Large intestine (tissue), 3 donors: ENCODE results near the gene RNF11. TPM values are rescaled to one million over a fixed set of nuclear protein-coding genes. Genes with fewer than 3 reads are reported as not detected.
"Not testable (repeated sequence)": the region's sequence is repeated elsewhere in the genome, so short reads cannot be mapped to it uniquely, and the experiment has no call there.

Experiments used
- DNase-seq, 2 donors: peaks; one replicate each; pipeline versions ENCODE4 v3.0.0 to v3.0.0-alpha.2; 2013
- H3K27ac ChIP-seq: one replicate; pipeline ENCODE4 v1.5.1; 2013; ENCODE audit warnings: low read length
- H3K27me3 ChIP-seq: 2 replicates; pipeline ENCODE4 v1.6.1; 2013; ENCODE audit warnings: low read length; ENCODE audit not compliant: control insufficient read depth, insufficient read depth
- H3K36me3 ChIP-seq: 2 replicates; pipeline ENCODE4 v1.6.1; 2013; ENCODE audit warnings: low read length; ENCODE audit not compliant: control insufficient read depth, insufficient read depth
- H3K4me1 ChIP-seq: one replicate; pipeline ENCODE4 v1.6.1; 2013; ENCODE audit warnings: low read length; ENCODE audit not compliant: control insufficient read depth, insufficient read depth
- H3K4me3 ChIP-seq: one replicate; pipeline ENCODE4 v1.5.1; 2013; ENCODE audit warnings: low read length
- H3K9me3 ChIP-seq: one replicate; pipeline ENCODE4 v1.6.1; 2013; ENCODE audit warnings: mild to moderate bottlenecking, low read depth, low read length, moderate library complexity; ENCODE audit not compliant: control insufficient read depth
- WGBS: methylation state at CpG from one replicate; pipeline ENCODE4 v1.1.5; 2013; ENCODE audit warnings: low lambda C conversion rate; ENCODE audit not compliant: insufficient coverage; 5-methylcytosine and 5-hydroxymethylcytosine counted together
- polyA plus RNA-seq: library from polyadenylated mRNA; unstranded; fragments of 120-200 nt; gene quantifications from one replicate; pipeline ENCODE4 v1.2.1, GENCODE V29; 2013

The RNF11 gene
- polyA plus RNA-seq, 1 donor: 80.0 TPM

DNA sequence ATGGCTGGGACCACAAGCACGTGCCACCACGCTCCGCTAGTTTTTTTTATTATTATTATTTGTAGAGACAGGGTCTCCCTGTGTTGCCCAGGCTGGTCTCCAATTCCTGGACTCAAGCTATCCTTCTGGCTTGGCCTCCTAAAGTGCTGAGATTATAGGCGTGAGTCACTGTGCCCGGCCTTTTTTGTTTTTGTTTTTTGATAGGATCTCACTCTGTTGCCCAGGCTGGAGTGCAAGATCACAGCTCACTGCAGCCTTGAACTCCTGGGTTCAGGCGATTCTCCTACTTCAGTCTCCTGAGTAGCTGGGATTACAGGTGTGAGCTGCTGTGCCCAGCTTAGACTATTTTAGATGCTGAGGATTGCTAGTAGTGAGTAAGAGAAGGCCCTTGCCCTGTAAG is 11.8 kb upstream of the RNF11 start:
- Histone ChIP-seq H3K27me3 (no peaks in the 10 kb centered on the region), H3K36me3 (no peaks in the 10 kb centered on the region), H3K4me1 (no peaks in the 10 kb centered on the region), H3K27ac (no peak overlapping the region), H3K9me3 (no peaks in the 10 kb centered on the region), H3K4me3 (no peak overlapping the region)
- no peak for DNase-seq
- no CpG with 5 or more reads among the region's 6 CpGs for WGBS

DNA sequence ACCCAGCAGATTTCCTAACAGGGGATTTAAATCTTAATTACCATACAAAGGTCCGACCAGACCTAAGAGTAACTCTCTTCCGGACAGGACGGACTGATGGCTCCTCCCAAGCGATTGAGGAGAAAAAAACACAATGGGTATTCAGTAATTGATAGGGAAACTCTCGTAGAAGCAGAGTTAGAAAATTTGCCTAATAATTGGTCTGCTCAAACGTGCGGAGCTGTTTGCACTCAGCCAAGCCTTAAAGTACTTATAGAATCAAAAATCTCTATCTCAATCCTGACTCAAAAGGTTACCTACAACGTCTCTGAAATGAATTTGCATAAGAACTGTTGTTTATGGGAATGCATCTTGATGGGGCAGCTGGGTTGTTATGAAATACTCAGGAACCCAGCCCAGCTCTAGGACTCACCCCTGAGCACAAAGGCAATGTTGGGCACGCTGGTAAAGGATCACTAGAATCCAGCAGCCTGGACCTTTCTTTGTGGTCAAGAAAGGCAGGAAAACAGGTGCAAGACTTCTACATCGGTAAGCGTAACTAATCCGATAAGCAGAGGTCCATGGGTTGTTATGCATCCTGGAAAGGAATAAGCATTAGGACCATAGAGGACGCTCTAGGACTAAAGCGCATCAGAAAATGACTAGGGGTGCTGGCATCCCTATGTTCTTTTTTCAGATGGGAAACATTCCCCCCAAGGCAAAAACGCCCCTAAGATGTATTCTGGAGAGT is 8.7 kb upstream of the RNF11 start:
- not testable (repeated sequence) for H3K27me3 ChIP-seq, DNase-seq, H3K9me3 ChIP-seq, H3K27ac ChIP-seq, H3K36me3 ChIP-seq, H3K4me1 ChIP-seq, H3K4me3 ChIP-seq
- 100% methylated on average over 1 of the region's 15 CpGs for WGBS

- not testable (repeated sequence) for H3K27ac ChIP-seq, DNase-seq, H3K4me1 ChIP-seq, H3K36me3 ChIP-seq, H3K4me3 ChIP-seq, H3K9me3 ChIP-seq, H3K27me3 ChIP-seq
- WGBS: 70% methylated on average over 2 of the region's 11 CpGs
These were observed 7.6 kb upstream of the RNF11 start for GRCh38 chr1:51228471-51228870.

DNA sequence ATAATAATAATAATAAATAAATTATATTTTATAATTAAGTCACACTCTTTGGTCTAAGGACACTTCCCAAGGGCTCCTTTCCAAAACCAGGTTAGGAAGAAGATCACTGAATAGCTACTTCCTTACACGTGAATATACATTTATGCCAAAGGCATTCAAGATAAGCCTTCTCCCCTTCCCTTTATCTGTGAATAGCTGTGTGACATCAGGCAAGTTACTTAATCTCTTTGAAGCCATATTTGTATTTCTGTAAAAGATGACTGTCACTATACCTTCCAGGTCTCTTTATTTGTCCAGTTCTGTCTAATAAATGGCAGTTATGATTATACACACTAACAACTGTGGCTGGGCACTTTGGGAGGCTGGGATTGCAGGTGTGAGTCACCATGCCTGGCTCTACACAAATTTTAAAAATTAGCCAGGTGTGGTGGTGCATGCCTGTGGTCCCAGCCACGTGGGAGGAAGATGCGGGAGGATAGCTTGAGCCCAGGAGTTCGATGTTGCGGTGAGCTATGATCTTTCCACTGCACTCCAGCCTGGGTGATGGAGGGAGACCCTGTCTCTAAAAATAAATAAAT is 5.5 kb upstream of the RNF11 start:
- H3K36me3 ChIP-seq: no peaks in the 10 kb centered on the region
- no peak overlapping the region for H3K27ac ChIP-seq
- peaks cover 6% of the 10 kb centered on the region for H3K4me1 ChIP-seq
- DNase-seq: no peak
- no peak overlapping the region for H3K4me3 ChIP-seq
- no peaks in the 10 kb centered on the region for H3K9me3 ChIP-seq
- no peaks in the 10 kb centered on the region for H3K27me3 ChIP-seq
- no CpG with 5 or more reads among the region's 5 CpGs for WGBS

DNA sequence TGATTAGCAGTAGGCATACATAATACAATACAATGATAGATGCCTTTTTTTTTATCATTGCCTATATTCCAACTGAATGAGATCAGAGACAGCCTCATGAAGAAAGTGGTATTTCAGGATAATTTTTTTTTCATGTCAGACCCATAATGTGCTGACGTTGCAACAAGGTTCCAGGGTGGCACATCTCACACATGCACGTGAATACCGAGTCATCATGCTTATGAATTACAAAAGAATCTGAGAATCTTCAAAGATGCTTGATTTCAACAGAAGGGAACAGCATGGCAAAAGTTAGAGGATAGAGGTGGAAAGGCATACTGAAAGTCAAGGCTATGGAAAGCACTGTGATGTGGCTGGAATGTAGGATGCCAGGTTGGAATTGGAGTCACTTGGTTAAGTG is 5.0 kb upstream of the RNF11 start:
- DNase-seq: no peak
- 100% methylated on average over 3 of the region's 3 CpGs for WGBS
- no peak overlapping the region for H3K4me3 ChIP-seq
- H3K27me3 ChIP-seq: no peaks in the 10 kb centered on the region
- no peak overlapping the region for H3K27ac ChIP-seq
- H3K4me1 ChIP-seq: peaks cover 6% of the 10 kb centered on the region
- no peaks in the 10 kb centered on the region for H3K9me3 ChIP-seq
- H3K36me3 ChIP-seq: no peaks in the 10 kb centered on the region

DNA sequence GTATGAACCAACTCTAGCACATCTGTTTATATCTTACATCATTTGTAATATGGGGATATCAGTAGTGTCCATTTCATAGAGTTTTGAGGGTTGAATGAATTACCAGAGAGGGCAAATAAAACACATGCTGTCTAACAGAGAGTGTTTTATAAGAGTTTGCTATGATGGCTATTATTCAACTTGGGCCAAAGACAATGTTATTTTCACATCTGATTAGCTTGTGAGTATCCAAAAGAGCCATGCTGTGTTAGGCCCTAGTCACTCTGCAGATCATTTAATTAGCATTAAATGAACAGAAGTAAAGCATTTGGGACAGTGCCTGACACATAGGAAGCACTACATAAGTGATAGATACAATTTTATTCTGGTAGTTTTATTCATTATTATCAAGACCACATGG is 4.2 kb upstream of the RNF11 start:
- no peak for DNase-seq
- Histone ChIP-seq H3K9me3 (no peaks in the 10 kb centered on the region), H3K4me3 (no peak overlapping the region), H3K27ac (no peak overlapping the region), H3K4me1 (peaks cover 6% of the 10 kb centered on the region), H3K27me3 (no peaks in the 10 kb centered on the region), H3K36me3 (no peaks in the 10 kb centered on the region)

DNA sequence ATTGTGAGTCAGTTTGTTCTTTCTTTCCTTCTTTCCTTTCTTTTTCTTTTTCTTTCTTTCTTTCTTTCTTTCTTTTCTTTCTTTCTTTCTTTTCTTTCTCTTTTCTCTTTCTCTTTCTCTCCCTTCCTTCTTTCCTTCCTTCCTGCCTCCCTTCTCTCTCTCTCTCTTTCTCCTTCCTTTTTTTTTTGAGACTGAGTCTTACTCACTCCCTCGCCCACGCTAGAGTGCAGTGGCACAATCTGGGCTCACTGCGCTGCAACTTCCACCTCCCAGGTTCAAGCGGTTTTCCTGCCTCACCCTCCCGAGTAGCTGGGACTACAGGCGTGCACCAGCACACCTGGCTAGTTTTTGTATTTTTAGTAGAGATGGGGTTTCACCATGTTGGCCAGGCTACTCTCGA is 1.8 kb upstream of the RNF11 start:
- not testable (repeated sequence) for H3K4me1 ChIP-seq, H3K9me3 ChIP-seq, DNase-seq, H3K27ac ChIP-seq, H3K27me3 ChIP-seq, H3K36me3 ChIP-seq, H3K4me3 ChIP-seq
- WGBS: 100% methylated on average over 2 of the region's 7 CpGs

DNA sequence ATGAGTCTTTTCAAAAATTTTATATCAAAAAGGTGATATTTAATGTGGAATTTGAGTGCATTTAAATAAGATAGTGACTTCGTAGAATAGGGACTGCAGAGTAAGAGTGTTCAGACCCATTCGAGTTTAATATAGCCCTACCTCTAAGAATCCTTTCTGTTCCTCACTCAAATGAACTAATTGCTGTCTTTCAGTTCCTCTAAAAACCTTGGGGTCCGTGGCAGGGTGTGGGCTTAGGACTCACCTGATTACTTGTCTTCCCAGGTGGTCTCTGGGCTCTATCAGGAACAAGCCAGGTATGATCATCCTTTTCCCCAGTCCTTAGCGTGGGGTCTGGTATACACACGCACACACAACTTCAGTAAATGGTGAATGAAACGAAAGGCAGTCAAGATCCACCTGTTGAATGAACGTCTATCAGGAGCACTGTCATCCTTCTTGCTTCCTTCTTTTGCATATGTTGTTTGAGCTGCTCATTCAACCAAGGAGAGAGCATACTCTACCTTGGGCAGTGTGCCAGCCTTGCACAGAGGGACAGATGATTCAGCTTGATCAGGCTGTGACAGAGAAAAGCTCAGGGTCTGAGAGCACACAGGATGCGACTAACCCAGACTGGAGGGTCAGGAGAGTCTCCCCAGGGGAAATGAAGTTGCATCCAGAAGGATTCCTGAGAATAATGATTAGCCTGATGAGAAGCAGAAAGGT is 1.2 kb upstream of the RNF11 start:
- H3K36me3 ChIP-seq: no peaks in the 10 kb centered on the region
- DNase-seq: peak; percentile 23 to 40
- no peaks in the 10 kb centered on the region for H3K27me3 ChIP-seq
- H3K9me3 ChIP-seq: no peaks in the 10 kb centered on the region
- H3K4me3 ChIP-seq: no peak overlapping the region
- peak overlapping the region; percentile 92 for H3K27ac ChIP-seq
- peaks cover 6% of the 10 kb centered on the region for H3K4me1 ChIP-seq
- no CpG with 5 or more reads among the region's 8 CpGs for whole genome bisulfite sequencing

DNA sequence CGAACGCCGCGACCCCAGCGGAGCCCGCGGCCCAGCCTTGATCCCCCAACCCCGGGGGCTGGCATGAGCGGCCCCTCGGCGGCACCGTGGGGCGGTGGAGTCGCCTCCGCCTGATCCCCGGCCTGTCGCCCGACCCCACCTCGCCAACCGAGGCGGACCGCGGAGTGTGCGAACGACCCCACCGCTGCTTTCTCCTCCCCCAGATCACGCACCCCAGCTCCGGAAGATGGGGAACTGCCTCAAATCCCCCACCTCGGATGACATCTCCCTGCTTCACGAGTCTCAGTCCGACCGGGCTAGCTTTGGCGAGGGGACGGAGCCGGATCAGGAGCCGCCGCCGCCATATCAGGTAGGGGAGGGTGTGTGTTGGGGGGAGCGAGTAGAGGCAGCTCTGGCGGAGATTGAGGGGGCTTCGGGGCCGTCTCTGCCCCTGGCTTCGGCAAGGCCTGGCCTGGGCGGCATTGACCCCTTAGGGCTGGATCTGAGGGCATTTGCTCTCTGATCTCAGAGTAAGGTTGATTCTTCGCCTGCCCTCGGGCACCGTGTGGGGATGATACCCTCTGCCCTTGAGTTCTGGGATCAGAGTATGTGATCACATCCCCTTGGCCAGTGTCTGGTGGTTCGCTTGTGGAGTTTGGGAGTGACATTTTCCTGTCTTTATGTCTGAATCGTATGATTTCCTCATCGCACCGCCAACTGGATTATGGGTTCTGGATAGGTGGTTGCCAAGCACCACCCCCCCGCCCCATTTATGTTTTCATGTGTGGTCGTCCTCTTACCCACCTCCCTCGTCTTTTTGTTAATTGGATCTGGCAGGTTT is 668 bp downstream of the RNF11 start:
- Histone ChIP-seq H3K4me3 (peak overlapping the region; percentile 69), H3K27me3 (no peaks in the 10 kb centered on the region), H3K4me1 (peaks cover 6% of the 10 kb centered on the region), H3K36me3 (no peaks in the 10 kb centered on the region), H3K9me3 (no peaks in the 10 kb centered on the region), H3K27ac (peak overlapping the region; percentile 84)
- peak; percentile 60 to 79 for DNase-seq
- no CpG with 5 or more reads among the region's 54 CpGs for WGBS

DNA sequence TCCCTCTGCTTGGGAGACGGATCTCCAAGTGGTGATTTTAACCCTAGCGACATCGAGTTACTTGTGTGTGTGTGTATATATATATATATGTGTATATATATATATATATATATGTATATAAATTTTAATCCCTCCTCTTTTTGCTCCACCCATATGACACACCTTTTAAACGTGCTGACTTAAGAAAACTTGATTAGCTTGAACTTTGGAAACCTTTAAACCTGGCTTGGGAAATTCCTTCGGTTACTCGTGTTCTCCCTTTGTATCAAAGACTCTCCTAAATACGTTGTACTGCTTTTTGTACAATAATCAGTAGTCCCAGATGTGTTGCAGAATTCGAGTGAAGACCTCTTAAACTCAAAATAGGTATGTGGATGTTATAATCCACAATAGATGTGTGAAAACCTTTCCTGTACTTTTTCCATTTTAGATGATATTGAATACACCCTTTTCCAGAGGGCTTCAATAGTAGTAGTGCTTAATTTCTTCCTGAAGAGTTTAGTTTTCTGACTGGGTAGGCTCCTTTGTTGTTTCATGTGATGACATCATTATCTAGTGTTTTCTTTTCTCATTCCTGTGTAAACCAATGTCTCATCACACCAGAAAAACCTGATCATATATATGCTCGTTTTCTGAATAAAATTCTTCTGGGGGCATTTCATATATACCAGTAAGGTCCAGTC is 1.4 kb downstream of the RNF11 start:
- 0% methylated on average over 1 of the region's 9 CpGs for whole genome bisulfite sequencing
- DNase-seq: peak; percentile 65 to 76
- Histone ChIP-seq H3K36me3 (no peaks in the 10 kb centered on the region), H3K4me1 (peaks cover 6% of the 10 kb centered on the region), H3K4me3 (peak overlapping the region; percentile 69), H3K27me3 (no peaks in the 10 kb centered on the region), H3K27ac (peak overlapping the region; percentile 84), H3K9me3 (no peaks in the 10 kb centered on the region)
